HG02870 (cell line): ENCODE measurements around the gene MYBPC2.
"Not testable (repeated sequence)": the region's sequence is repeated elsewhere in the genome, so short reads cannot be mapped to it uniquely, and the experiment has no call there.

ENCODE experiments used
- ATAC-seq: cut with Tn5 transposase; IDR thresholded peaks from one replicate; pipeline ENCODE4 v1.9.1; 2021; ENCODE audit warnings: mild to moderate bottlenecking, moderate library complexity; ENCODE audit not compliant: unreplicated experiment

The MYBPC2 gene

DNA sequence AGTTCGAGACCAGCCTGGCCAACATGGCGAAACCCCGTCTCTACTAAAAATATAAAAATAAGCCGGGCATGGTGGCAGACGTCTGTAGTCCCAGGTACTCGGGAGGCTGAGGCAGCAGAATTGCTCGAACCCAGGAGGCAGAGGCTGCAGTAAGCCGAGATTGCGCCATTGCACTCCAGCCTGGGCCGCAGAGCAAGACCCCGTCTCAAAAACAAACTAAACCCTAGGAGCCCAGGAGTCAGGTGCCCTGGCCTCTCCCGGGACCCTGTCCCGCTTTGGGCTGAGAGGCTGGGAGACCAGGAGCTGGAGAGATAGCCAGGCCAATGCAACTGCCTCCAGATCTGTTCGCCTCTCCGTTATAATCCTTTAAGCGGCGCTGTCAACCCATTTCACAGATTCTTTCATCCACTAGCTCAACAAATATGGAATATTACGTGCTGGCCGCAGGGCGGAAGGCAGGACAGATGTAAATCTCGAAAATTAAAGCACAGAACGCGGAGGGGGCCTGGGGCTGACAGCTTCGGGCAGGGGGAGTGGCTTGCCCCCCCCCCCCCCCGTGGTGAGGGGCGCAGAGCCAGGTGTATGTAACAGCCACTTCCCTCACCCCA lies 5.3 kb upstream of the MYBPC2 start:
- ATAC-seq: no peak

DNA sequence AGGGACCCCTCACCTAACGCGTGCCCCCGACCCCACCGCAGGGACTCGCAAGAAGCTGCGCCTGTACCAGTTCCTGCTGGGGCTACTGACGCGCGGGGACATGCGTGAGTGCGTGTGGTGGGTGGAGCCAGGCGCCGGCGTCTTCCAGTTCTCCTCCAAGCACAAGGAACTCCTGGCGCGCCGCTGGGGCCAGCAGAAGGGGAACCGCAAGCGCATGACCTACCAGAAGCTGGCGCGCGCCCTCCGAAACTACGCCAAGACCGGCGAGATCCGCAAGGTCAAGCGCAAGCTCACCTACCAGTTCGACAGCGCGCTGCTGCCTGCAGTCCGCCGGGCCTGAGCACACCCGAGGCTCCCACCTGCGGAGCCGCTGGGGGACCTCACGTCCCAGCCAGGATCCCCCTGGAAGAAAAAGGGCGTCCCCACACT lies 4.7 kb upstream of the MYBPC2 start:
- no peak for ATAC-seq

DNA sequence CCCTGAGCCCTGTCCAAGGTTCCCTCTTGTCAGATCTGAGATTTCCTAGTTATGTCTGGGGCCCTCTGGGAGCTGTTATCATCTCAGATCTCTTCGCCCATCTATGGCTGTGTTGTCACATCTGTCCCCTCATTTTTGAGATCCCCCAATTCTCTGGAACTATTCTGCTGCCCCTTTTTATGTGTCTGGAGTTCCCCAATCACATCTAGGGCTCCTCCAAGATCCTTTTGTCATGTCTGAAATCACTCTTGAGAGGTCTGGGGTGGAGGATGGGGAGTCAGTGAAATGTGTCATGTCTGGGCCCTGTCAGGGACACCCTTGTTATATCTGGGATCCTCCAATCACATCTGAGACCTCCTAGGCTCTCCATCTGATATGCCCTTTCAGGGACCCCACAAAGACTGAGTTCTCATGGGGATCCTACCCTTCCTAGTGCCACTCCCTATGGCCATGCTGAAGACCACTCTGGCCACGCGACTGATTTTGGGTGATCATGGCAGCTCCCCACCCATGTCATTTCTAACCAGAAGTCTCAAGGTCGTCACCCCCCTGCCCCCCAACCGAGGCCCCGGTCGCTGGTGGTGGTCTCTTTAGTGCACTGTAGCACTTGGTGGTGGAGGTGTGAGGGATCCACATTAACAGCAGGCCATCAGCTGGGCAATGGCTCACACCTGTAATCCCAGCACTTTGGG lies 3.8 kb upstream of the MYBPC2 start:
- ATAC-seq: no peak

DNA sequence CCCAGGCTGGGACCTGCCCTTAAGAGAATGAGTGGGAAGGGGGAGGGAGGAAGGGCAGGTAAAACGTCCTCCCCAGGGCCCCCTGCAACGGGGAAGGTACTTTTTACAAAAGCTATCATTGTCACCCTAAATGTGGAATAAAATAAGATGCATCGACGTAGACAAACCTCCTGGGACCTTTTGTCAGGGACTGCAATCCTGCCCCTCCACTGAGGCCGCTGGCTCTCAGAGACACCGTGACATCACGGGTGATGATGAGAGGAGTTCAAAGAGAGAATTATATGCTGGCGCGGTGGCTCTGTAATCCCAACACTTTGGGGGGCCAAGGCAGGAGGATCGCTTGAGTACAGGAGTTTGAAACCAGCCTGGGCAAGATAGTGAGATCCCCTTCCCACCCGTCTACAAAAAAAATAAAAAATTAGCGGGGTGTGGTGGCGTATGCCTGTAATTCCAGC lies 1.8 kb upstream of the MYBPC2 start:
- no peak for ATAC-seq

DNA sequence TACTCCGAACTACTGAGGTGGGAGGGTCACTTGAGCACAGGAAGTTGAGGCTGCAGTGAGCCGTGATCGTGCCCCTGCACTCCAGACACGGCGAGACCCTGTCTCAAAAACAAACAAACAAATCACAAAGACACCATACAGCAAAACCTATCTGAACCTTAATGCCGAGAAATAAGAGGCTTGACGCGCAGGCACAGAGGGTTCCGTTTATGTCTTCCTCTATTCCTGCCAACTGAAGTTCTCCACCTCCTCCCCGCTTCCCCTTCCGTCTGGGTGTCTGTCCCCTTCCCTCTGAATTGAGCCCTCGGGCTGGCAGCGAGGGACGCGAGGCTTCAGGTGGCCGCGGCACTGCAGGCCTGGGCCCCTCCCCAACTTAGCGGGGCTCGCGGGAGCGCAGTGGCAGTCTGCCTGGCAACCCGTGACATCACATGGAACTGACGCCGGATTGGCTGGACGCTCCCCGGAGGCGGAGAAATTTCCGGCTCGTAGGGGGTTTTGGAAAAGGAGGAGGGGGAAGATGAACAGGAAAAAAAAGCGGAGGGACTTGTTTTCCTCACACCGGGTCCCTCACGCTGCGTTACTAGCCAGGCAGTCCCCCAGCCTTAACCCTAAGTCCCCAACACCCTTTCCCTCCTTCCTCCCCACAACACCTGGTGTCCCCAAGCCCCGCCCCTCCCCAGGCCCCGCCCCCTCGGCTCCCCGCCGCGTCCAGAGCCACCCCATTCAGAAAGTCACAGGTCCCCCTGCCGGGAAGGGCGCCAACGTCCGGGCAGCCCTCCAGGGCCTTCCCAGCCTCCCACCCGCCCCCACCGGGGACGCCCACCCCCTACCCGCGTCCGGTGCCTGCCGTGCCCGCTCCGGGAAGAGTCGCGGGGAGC lies 1.1 kb upstream of the MYBPC2 start:
- ATAC-seq: peak; percentile 81

DNA sequence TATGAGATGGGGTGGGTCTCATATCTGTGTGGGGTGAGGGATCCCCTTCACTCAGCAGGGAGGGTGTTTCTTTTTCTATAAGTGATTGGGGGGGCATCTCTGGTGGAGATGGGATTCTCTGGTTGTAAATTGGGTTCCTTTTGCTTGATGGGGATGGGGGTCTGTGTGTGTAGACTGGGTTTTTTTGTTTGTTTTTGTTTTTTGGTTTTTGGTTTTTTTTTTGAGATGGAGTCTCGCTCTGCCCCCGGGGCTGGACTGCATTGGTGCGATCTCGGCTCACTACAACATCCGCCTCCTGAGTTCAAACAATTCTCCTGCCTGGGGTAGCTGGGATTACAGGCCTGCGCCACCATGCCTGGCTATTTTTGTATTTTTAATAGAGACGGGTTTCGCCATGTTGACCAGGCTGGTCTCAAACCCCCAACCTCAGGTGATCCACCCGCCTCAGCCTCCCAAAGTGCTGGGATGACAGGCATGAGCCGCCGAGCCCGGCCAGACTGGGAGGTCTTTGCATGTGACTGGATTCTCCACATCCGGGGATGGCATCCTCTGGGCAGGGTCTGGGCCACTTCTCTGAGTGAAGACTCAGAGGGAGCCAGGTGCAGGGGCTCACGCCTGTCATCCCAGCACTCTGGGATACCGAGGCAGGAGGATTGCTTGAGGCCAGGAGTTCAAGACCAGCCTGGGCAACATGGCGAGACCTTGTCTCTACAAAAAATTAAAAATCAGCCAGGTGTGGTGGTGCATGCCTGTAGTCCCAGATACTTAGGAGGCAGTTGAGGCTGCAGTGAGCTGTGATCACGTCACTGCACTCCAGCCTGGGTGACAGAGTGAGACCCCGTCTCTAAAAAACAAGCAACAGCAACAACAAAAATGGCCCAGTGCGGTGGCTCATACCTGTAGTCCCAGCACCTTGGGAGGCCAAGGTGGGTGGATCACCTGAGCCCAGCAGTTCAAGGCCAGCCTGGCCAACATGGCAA lies 799 bp downstream of the MYBPC2 start:
- no peak for ATAC-seq

DNA sequence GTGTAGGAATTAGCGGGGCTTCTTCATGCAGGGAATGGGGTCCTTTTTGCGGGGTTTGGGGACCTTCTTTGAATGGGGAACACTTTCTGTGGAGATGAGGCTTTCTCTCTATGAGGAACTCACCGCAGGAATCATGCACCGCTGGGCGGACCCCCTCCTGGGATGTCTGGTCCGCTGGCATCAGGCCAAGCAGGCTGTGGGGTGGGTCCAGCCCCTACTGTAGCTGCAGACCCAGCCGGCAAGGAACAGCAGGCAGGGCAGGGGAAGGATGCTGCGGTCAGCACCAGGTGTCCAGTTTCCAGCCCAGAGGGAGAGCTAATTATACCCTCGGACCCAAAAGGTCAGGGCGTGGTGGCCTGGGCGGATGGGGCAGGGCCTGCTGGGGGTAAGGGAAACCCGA lies 1.8 kb downstream of the MYBPC2 start:
- no peak for ATAC-seq

DNA sequence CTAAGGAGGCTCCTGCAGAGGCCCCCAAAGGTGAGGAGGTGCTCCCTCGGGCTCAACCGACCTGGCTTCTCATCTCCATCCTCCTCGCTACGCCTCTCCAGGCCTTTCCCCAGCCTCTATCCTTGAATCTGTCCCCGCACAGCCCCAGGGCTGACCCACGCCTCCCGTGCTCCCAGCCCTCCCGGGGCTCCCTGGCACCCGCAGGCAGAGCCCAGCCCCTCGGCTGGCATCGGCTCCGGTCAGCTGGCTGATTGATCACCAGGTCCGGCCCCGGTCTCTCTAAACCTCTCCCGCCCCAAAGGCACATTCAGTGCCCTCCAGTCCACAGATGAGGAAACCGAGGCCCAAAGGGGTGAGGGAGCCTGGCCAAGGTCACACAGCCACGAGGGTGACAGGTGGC lies 2.5 kb downstream of the MYBPC2 start:
- no peak for ATAC-seq

DNA sequence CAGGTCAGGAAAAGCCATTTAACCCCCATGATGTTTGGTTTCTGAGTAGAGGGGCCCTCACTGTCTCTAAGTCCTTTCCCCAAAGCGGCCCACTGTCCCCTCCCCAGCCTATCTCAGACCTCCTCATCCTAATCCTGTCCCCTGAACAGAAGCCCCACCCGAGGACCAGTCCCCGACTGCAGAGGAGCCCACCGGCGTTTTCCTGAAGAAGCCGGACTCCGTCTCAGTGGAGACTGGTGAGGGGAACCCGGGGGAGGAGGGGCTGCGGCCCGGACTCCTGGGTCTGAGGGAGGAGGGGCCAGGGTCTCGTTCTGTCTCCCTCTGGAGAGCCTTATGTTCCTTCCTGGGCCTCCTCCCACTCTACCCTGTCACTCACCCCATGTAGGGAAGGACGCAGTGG lies 2.9 kb downstream of the MYBPC2 start:
- ATAC-seq: no peak

DNA sequence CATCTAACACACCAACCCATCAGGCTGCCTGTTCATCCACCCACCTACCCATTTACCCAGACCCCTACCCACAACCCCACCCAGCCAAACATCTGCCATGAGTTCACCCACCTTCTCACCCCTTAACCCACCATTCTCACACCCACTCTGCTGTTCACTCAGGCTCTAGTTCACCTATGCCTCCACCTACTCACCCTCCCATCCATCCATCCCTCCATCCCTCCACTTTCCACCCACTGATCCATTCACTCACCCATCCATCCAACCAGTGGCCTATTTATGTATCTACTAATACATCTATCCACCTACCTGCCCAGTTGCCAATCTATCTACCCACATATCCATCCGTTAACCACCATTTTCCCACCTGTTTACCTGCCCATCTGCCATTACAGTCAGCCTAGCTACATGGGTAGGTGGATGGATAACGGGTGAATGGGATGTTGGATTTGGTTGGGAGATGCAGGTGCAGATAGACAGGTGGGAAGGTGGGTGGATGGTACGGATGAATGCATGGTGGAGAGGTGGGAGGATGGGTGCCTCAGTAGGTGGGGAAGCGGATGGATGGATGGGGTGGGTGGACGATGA lies 5.3 kb downstream of the MYBPC2 start:
- ATAC-seq: no peak

DNA sequence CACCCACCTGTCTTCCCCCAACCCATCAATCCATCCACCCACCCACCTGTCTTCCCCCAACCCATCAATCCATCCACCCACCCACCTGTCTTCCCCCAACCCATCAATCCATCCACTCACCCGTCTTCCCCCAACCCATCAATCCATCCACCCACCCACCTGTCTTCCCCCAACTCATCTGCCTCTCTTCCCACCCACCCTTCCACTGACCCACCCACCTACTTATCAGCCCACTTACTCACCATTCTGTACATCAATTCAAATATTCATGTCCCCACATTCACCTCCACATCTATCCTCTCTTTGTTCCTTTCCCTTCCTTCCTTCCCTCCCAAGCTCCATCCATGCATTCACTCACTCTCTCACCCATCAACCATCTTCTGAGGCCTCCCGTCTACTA lies 6.4 kb downstream of the MYBPC2 start:
- not testable (repeated sequence) for ATAC-seq

DNA sequence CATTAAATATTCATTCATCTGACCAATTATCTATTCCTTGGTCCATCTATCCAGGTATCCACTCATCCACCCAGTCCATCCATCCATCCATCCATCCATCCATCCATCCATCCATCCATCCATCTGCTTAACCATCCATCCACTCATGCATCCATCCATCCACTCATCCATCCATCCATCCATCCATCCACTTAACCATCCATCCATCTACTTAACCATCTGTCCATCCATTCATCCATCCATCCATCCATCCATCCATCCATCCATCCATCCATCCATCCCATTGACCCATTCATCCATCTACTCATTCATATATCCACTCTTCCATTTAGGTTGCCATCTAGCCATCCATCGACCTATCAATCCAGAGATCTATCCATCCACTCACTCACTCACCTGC lies 11.4 kb downstream of the MYBPC2 start:
- no peak for ATAC-seq

DNA sequence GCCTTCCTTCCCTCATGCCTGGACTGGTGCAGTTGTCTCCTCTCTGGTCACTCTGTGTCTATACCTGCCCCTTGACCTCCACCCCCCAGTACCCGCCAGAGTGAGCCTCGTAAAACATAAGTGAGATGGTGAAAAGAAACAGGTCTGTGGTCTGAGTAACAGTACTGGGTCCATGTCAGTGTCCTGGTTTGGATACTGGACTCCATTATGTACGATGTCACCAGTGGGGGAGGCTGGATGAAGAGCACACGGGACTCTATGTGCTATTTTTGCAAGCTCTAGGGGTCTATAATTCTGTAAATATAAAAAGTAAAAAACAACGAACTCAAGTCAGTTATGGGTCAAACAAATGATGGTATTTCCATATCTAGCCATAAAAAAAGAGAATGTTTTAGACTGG lies 14.4 kb downstream of the MYBPC2 start:
- no peak for ATAC-seq

DNA sequence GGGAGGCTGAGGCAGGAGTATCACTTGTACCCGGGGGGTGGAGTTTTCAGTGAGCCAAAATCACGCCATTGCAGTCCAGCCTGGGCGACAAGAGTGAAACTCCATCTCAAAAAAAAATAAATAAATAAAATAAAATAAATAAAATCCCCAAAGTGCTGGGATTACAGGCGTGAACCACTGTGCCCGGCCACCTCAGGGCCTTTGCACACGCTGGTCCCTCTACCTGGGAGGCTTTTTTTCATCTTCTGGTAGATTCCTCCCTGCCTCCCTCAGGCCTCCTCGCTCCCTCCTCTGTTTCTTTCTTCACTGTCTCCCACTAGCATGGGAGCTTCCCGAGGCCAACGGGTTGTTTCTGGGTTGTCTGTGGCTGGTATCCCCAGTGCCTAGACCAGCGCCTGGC lies 15.1 kb downstream of the MYBPC2 start:
- no peak for ATAC-seq

DNA sequence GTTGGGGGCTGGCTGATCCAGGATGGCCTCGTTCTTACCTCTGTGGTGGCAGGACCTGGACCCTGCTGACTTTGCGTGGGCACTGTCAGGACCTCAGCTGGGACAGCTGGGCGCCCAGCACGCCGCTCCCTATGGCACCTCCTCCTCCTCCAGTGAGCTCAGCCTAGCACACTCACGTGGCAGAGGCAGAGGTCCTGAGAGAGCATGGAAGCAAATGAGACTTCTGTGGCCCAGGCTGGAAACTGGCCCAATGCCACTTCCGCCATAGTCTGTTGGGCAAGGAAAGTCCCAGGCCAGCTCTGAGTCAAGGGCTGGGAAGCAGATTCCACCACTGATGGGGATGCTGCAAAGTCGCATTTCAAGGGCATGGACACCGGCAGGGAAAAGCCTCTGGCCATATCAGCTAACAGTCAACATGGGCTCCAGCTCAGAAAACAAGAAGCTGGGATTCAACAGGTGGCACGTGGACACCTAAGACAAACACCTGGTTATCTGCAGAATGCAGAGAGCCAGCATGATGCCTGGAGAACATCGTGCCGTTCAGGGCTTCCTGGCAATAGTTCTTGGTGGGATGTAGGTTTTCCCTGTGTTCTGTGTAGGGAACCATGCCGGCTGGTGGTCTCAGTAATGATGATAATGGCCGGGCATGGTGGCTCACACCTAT lies 16.7 kb downstream of the MYBPC2 start:
- ATAC-seq: no peak

DNA sequence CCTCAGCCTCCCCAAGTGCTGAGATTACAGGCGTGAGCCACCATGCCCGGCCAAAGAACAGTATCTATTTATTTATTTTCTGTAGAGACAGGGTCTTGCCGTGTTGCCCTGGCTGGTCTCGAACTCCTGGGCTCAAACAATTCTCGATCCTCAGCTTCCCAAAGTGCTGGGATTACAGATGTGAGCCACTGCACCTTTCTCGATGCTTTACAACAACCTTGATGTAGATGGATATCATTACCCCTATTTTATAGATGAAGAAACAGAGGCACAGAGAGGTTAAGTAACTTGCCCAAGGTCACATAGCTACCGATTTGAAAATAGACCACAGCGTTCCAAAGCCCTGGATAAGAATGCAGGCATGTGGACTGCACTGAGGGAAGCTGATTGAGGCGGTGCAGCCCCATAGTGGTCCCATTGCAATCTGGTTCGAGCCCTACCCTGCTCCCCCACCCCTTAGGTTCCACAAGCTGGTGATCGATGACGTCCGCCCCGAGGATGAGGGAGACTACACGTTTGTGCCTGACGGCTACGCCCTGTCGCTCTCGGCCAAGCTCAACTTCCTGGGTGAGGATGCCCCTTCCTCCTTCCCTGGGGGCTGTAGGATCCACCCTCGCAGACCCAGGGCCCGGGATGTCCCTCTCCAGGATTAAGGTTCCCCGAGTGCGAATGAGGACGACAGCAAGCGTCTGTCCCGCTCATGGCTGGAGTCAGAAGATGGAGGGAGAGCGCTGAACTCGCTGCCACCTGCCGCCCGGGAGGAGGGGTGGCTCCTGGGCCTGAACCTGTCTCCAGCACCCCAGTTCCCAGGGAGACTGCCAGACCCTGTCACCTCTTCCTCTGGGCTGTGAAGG lies 17.9 kb downstream of the MYBPC2 start:
- no peak for ATAC-seq

DNA sequence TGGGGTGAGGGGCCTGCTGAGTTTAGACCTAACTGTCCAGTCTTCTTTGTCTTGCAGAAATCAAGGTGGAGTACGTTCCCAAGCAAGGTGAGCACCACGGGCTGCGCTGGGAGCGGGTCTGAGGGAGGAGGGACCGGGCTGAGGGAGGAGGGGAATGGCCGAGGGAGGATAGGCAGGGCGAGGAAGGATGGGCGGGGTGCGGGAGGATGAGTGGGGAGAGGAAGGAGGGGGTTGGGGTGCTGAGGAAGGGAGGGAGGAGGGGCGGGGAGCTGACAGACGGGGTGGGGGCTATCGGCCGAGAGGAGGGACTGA lies 18.5 kb downstream of the MYBPC2 start:
- ATAC-seq: no peak

DNA sequence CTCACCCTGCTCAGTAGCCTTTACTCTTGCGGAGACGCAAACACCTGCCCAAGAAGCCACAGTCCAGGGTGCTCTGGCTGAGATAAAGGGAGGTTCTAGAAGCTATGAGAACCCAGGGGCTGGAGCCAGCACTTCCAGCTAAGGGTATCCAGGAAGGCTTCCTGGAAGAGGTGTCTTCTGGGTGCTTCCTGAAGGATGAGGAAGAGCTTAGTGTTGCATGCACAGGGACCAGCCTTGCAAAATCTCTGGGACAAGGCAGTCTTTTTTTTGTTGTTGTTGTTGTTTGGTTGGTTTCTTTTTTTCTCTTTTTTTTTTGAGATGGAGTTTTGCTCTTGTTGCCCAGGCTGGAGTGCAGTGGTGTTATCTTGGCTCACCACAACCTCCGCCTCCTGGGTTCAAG lies 20.6 kb downstream of the MYBPC2 start:
- no peak for ATAC-seq

DNA sequence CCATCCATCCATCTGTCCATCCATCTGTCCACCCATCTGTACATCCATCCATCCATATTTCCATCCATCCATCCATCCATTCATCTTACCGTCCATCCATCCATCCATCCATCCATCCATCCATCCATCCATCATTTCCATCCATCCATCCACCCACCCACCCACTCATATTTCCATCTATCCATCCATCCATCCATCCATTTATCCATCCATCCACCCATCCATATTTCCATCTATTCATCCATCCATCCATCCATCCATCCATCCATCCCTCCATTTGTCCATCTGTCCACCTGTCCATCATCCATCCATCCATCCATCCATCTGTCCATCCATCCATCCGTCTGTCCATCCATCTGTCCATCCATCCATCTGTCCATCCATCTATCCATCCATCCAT lies 23.3 kb downstream of the MYBPC2 start:
- no peak for ATAC-seq
